CD4-positive, alpha-beta T cell treated with Interleukin-2 at 100 ng/mL for 4 hours (primary cell): ENCODE data around the gene PRTFDC1.
"Not testable (repeated sequence)": the region's sequence is repeated elsewhere in the genome, so short reads cannot be mapped to it uniquely, and the experiment has no call there.

Source experiments
- DNase-seq: peaks from one replicate; pipeline ENCODE4 v3.0.0-alpha.2; 2020; ENCODE audit warnings: low spot score

PRTFDC1 gene, protein sequence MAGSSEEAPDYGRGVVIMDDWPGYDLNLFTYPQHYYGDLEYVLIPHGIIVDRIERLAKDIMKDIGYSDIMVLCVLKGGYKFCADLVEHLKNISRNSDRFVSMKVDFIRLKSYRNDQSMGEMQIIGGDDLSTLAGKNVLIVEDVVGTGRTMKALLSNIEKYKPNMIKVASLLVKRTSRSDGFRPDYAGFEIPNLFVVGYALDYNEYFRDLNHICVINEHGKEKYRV

DNA sequence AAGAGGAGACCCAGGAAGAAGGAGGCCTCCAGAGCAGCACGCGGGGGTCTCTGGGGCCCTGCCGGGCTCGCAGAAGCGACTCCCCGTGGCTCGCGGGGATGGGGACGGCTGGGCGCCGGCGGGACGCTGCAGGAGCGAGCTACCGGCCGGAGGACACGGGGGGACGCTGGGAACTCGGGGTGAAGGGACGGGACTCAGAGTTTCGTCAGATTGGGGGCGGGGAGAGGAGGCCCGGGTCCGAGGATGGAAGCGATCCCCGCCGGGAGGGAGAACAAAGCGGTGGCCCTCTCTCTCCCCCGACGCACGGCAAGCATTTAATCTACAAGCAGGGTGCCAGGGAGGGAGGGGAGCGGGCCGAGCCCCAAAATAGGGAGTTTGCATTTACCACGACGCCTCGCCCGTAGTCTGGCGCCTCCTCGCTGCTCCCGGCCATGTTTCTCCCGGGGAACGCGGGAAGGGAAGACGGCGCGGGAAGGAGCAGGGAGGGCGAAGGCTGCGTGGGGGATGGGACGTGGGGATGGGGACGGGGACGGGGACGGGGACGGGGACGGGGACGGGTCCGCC, at the start of gene PRTFDC1:
Gene PRTFDC1, minus strand, starts transcription at position 464 of the 564 bp plus-strand sequence. Its CDS starts 31 bp downstream, at position 433.
- peak; percentile 21 for DNase-seq

DNA sequence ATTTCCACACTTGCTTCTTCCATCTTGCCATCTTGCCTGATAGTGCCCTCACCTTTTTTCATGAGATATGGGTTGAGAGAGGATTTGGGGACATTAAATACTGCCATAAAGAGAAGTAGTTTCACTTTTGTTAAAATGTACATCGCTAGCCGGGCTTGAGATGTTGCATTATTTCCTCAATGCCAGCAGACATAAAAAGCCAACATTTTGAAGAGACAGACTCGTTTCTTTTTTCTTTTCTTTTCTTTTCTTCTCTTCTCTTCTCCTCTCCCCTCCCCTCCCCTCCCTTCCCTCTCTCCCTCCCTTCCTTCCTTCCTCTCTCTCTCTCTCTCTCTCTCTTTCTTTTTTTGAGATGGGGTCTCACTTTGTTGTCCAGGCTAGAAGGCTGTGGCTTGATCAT, 45.6 kb upstream of the PRTFDC1 start:
- DNase-seq = no peak

GRCh38 chr10:24995072-24995471, 42.7 kb upstream of the PRTFDC1 start:
- DNase-seq = no peak

- DNase-seq = no peak
These were observed 41.0 kb upstream of the PRTFDC1 start for GRCh38 chr10:24993237-24993958.

- no peak for DNase-seq
These were observed 40.2 kb upstream of the PRTFDC1 start for GRCh38 chr10:24992512-24993133.

- DNase-seq = no peak
These were observed 38.9 kb upstream of the PRTFDC1 start for GRCh38 chr10:24991298-24991697.

DNA sequence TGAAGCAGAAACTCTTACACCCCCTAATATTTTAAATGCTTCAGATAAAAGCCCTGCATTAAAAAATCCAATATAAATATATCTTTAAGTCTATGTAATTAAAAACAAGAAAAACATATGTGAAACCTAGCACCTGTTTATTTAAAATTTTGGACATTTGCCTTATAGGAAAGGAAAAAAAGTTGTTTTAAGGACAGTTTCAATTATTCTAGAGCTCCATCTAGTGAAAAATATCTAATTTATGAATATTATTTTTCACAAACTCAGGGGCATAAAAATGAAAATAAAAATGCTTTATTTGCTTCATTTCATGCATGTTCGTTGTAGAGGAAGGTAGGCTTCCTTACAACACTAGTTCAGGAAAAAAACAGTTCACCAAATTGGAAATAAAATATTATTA, 37.5 kb upstream of the PRTFDC1 start:
- no peak for DNase-seq

DNA sequence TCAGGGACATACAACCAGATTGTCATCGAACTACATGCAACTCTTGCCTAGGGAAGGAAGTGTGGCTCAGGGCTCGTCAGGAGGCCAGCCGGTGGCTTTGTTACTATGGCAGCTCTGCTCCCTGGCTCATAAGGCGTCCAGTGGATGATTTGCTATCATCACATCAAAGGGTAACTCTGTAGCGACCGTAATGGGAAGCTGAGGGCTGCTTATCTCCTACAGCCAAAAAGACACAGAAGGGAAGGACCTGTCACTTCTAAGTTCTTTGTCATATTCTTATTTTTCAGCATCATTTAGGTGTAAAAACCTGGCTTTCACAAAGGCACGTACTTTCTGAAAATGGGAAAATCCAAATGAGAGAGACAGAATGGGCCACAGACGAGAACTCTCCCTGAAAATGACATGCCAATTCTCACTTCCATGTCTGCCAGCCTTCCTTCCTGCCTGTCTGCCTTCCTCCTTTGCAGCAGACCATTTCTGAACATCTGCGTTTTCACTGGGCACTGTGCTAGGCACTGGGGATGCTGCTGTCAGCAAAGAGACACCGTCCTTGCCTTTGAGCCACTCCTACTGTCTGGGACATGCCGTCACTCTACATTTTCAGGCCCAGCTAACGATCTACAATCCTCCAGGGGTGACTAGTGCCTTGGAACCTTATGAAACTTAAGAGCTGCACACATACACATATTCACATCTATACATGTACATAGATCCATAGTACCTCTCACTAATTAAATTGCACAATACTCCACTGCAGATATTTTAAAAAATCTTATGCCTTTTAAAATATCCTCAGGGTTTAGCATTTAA, 36.6 kb upstream of the PRTFDC1 start:
- DNase-seq = no peak

DNA sequence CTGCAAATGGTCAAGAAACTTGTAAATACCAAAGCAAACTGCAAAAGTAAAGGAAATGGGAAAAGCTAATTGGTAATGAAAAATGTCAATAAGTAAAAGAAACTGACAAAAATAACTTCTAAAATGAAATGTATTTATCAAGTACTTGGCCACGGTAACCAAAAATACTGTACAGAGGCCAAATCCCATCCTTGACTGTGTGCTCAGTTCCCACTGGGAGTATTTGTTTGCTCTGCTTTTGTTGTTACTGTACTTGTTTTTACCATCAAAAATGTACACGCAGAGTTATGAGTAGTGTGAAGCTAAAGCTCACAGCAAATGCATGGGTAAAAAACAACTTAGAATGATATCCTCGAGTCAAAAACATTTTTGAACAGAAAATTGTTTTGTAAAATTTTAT, 32.5 kb upstream of the PRTFDC1 start:
- DNase-seq = no peak

GRCh38 chr10:24983946-24984345, 31.5 kb upstream of the PRTFDC1 start:
- DNase-seq = no peak

GRCh38 chr10:24983130-24983529, 30.7 kb upstream of the PRTFDC1 start:
- no peak for DNase-seq

GRCh38 chr10:24982319-24983112, 30.1 kb upstream of the PRTFDC1 start:
- DNase-seq = no peak

- no peak for DNase-seq
These were observed 28.8 kb upstream of the PRTFDC1 start for GRCh38 chr10:24981161-24981710.

DNA sequence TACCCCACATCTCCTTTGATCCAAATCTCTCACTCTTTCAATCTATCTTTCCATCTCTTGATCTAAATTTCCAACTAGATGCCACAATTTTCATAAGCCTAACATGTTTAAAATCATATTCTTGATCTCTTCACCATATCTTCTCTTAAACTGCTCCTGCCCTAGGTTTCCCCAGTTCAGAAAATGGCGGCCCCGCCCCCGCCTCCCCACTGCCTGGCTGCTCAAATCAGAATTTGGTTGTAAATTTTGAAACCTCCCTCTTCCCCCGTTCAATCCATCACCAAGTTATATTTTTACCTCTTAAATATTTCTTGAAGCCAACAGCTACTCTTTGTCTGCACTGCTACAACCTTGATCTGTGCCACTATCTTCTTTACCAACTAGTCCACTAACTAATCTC, 27.3 kb upstream of the PRTFDC1 start:
- no peak for DNase-seq

- no peak for DNase-seq
These were observed 22.6 kb upstream of the PRTFDC1 start for GRCh38 chr10:24974976-24975375.

GRCh38 chr10:24973163-24973562, 20.8 kb upstream of the PRTFDC1 start:
- no peak for DNase-seq

GRCh38 chr10:24971374-24971773, 19.0 kb upstream of the PRTFDC1 start:
- DNase-seq = no peak

- no peak for DNase-seq
These were observed 17.5 kb upstream of the PRTFDC1 start for GRCh38 chr10:24969841-24970281.

- DNase-seq = not testable (repeated sequence)
These were observed 16.5 kb upstream of the PRTFDC1 start for GRCh38 chr10:24968951-24969350.

DNA sequence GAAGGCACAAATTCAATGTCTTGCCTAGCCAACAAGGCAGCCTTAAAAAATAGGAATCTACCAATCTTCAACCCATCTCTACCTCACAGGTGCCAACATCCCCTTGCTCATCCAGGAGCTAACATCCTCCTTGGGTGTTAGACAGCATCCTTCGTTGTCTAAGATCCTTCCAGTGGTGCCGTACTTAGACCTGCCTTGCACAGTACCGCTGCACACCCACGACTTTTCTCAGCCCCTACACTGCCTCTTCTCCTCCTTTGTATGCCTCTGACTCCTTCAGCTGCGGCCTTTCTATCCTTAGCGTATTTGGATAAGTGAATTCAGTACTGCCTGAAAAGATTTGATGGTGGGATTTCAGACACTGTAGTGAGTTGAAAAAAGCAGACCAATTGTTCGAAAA, 15.9 kb upstream of the PRTFDC1 start:
- DNase-seq = no peak

DNA sequence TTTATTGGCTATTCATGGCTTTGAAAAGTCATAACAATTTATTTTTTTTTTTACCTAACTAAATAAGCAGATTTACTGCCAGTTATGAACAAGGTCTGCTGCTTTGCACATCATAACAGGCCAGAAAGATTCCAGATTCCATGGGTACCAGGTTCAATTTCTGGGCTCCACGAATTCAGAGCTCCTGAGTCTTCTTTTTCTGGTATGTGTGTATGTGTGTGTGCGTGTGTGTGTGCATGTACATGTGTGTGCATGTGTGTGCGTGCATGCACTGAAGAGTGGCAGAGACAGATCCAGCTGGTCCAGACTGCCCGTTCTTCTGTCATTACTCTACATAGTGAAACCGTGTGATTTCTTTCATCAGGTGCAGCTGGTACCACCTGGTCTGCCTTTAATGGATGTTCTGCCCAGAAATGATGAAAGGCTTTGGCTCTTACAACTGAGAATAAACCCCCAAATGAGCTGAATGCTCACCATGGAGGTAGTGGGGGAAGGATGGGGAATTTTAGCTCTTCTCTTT, 14.6 kb upstream of the PRTFDC1 start:
- no peak for DNase-seq
